C4-2B (cell line): ENCODE measurements around the gene FOXK1.
A peak's percentile ranks its signal among the peaks of the same experiment; 100 is the strongest.

ENCODE experiments used
- H3K27ac ChIP-seq: fragments of 450-650 bp; 2 replicates; pipeline ENCODE4 v1.5.1; 2017
- CTCF ChIP-seq: fragments of 450-650 bp; conservative IDR thresholded peaks from 2 replicates; pipeline ENCODE4 v1.5.1; 2017; ENCODE audit warnings: mild to moderate bottlenecking
- ZFX ChIP-seq: fragments of 450-650 bp; IDR thresholded peaks from 2 replicates; pipeline ENCODE4 v1.6.1; 2017

Gene FOXK1

DNA sequence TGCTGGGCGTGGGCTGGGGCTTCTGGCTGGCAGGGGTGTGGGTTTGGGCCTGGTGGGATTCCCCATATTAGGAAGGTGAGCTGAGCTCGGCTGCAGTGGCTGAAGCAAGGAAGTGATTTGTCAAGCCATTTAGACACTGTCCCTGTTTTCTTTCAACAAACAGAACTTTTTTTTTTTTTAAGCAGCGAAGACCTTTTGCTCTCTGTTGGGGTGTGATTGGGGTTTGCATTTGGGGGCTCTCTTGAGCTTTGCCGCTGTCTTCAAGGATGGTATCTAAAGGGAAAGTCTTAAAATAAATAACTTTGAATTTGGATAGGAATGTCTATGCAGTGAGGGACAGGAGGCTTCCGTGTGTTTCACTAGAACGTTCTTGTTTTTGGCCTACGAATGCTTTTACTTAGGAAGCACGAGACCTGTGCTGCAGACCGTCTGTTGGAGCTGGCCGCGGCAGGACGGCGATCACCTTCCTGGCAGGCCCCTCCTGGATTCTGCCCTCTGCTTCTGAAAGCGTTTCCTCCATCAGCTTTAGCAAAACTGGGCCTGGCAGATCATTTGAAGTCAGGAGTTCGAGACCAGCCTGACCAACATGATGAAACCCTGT is 43.9 kb downstream of the FOXK1 start:
- TF ChIP-seq ZFX (no peak), CTCF (no peak)
- peak overlapping the region; percentile 46 for H3K27ac ChIP-seq

- TF ChIP-seq ZFX (no peak), CTCF (no peak)
These were observed 44.5 kb downstream of the FOXK1 start for GRCh38 chr7:4726566-4726965.

GRCh38 chr7:4727914-4728705 is 46.0 kb downstream of the FOXK1 start:
- H3K27ac ChIP-seq: no peak overlapping the region
- TF ChIP-seq ZFX (no peak), CTCF (no peak)

More at GRCh38 chr7:4726566-4726965, 44.5 kb downstream of the FOXK1 start:
- H3K27ac ChIP-seq: no peak overlapping the region

DNA sequence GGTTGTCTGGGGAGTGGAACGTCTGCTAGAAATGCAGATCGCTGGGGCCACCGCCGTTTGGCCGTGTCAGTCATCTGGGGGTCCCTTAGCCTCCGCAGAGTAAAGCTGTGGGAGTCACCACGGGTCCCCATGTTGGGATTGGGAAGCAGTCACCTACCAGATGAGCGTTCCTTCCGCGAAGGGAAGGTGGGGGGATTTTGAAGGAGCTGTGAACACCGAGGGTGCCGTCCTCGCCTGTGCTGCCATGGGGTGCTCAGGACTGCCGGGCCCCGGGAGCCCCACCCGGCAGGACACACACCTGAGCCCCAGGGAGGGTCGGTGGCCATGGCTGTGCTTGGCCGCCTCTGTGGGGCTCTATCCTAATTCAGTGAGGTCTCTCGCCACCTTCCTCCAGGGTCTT is 47.2 kb downstream of the FOXK1 start:
- H3K27ac ChIP-seq: no peak overlapping the region
- no peak for TF ChIP-seq ZFX
- no peak for TF ChIP-seq CTCF

DNA sequence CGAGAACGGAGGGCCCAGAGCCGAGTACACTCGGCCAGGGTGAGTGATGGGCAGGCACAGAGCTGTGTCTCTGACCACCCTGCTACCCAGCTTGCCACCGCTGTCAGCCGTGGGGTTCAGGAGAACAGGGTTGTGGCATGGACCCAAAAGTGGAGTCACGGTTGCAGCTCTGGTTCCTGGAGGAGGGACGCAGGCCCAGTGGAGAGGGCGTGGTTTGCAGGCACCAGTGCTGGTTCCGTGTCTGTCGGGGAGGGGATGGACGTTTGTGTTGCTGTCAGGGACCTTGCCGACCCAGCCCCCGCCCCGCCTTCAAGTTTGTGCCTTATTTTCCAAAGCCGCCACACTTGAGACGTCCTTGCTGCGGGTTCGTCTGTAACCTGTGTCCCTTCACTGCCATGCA is 48.2 kb downstream of the FOXK1 start:
- TF ChIP-seq ZFX (no peak), CTCF (no peak)
- no peak overlapping the region for H3K27ac ChIP-seq

- TF ChIP-seq CTCF (no peak), ZFX (no peak)
- no peak overlapping the region for H3K27ac ChIP-seq
These were observed 48.9 kb downstream of the FOXK1 start for GRCh38 chr7:4730971-4731370.

GRCh38 chr7:4731803-4732202 is 49.7 kb downstream of the FOXK1 start:
- no peak for TF ChIP-seq ZFX
- no peak for TF ChIP-seq CTCF
- no peak overlapping the region for H3K27ac ChIP-seq
